GM18873 (cell line): ENCODE data around the gene HDAC10.

Source experiments
- ATAC-seq: cut with Tn5 transposase; IDR thresholded peaks from one replicate; pipeline ENCODE4 v1.9.1; 2021; ENCODE audit warnings: mild to moderate bottlenecking, moderate library complexity, moderate number of reproducible peaks; ENCODE audit not compliant: unreplicated experiment, low FRiP score

HDAC10 gene

DNA sequence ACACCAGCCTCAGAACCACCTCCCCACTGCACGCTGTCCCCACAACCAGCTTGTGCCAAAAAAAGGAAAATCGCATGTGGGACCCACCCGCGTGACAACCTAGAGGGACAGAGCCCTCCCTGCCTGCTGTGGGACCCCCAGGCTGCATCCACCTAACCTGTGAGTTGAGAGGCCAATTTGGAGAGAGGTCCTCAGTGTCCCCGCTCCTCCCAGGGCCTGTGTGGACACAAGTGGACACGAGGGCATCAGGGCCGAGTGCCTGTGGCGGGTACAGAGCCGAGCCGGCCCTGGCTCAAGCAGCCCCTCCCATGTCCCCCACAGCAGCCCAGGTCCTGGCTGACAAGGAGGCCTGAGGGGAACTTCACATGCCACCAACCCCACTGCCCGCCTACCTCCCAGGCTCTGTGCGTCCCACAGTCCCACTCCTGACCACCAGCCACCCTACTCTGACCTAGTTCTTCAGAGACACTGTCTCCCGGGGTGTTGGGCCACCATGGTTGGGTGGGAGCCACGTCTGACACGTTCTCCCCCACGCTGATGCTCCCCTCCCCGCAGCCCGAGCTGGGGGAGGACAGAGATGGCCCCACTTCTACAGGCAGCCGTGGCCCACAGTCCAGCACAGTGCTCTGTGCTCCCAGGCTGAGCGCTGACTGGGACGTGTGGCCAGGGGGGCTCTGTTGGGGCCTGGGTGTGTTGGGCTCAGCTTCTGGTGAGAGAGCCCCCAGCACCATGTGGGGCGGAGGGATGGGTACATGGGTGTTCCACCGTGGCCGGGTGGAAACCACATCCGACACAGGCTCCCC, 31.1 kb downstream of the HDAC10 start:
- ATAC-seq = no peak

GRCh38 chr22:50218996-50219727, 31.9 kb downstream of the HDAC10 start:
- no peak for ATAC-seq

- no peak for ATAC-seq
These were observed 32.7 kb downstream of the HDAC10 start for GRCh38 chr22:50218153-50218995.

DNA sequence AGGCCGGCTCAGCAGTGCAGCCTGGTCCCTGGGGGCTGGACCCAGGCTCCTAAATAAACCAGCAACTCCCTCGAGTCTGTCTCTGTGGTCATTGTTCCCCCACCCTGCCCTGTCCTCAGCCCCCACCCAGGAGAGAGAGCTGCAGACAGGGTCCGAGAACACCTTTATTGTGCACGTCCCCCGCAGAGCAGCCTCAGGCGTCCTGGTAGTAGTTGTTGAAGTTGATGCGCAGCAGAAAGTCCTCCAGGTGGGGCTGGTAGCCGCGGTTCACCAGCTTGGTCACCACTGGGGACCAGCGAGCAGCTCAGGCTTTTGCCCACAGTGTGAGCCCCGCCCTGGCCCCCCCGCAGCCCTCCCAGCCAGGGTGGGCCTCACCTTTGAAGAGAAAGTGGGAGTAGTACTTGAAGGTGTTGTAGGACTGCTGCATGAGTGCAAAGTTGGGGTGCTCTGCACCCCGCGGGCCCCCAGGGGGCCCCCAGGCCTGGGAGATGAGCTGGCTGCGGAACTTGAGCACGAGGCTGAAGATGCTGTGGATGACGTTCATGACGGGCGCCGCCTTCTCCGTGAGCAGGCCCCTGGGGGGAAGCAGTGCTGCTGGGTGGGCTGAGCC, 33.4 kb downstream of the HDAC10 start:
- ATAC-seq = no peak

DNA sequence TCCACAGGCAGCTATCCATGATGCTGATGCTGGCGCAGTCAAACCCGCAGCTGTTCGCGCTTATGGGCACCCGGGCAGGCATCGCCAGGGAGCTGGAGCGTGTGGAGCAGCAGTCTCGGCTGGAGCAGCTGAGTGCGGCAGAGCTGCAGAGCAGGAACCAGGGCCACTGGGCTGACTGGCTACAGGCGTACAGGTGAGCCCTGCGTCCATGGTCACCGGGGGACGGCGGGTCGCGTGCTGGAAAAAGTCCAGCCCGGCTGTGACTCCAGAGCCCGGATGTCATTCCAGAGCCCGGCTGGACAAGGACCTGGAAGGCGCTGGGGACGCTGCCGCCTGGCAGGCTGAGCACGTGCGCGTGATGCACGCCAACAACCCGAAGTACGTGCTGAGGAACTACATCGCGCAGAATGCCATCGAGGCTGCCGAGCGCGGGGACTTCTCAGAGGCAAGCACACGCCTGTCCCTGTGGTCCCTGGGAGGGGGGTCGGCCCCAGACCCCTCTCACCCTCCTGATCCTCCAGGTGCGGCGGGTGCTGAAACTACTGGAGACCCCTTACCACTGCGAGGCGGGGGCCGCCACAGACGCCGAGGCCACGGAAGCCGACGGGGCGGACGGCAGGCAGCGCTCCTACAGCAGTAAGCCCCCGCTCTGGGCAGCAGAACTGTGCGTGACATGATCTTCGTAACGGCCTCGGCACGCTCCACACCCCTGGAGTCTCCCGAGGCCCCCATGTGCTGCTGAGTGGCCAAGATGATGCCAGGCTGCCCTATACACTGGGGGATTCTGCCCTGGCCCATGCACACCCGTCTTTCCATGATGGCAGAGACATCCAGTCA, 34.2 kb downstream of the HDAC10 start:
- no peak for ATAC-seq

GRCh38 chr22:50216055-50216683, 34.9 kb downstream of the HDAC10 start:
- no peak for ATAC-seq

- no peak for ATAC-seq
These were observed 35.6 kb downstream of the HDAC10 start for GRCh38 chr22:50215297-50216054.

DNA sequence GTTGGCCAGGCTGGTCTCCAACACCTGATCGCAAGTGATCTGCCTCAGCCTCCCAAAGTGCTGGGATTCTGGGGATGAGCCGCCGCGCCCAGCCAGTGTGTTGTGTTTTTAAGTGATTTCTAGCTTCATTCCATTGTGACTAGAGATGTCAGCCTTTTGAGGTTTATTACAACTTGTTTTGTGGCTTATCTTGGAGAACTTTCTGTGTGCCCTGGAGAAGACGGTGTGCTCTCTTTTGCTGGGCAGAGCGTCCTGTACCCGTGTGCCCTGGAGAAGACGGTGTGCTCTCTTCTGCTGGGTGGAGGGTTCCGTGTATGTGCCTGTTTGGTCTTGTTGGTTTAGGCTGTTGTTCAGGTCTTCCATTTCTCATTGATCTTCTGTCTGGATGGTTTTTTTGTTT, 37.8 kb downstream of the HDAC10 start:
- ATAC-seq = no peak

GRCh38 chr22:50211147-50211546, 39.9 kb downstream of the HDAC10 start:
- ATAC-seq = no peak

DNA sequence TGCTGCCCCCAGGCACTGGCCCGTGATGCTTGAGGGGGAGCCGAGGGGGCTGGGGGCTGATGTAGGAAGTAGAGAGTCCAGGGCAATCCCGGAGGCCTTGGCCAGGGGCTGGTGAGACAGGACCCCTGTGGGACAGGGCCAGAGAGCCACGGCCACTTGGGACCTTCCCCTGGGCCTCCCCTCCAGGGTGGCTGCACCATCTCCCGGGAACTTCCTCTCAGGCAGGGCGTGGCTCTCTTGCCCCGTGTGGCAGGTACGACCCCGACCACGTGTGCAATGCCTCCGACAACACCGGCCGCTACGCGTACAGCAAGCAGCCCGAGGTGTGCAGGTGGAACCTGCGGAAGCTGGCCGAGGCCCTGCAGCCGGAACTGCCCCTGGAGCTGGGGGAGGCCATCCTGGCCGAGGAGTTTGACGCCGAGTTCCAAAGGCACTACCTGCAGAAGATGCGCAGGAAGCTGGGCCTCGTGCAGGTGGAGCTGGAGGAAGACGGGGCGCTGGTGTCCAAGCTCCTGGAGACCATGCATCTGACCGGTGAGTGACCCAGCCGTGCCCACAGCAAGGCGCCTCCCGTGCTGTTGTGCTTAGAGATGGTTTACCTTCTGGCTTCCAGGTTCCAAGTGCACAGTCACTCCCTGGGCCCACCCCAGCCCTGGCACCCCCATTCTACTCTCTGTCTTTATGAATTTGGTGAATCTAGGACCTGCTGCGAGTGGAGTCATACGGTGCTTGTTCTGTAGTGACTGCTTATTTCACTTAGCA, 40.5 kb downstream of the HDAC10 start:
- ATAC-seq = no peak

DNA sequence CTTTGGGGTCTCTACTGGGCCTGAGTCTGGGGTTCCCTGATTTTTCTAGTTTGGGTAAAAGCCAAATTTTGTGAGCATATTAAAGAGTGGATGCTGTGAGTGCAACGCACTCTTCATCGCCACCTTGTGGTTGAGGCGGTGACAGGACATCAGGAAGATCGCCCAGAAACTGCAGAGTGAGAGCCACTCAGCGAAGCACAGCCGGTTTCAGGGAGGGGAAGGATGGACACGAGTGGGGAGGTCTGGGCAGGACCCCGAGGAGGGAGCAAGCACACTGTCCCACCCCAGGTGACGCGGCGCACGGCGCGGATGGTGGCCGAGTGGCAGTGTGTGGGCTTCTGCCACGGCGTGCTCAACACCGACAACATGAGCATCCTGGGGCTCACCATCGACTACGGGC, 41.2 kb downstream of the HDAC10 start:
- ATAC-seq = no peak

GRCh38 chr22:50208939-50209892, 41.8 kb downstream of the HDAC10 start:
- no peak for ATAC-seq

DNA sequence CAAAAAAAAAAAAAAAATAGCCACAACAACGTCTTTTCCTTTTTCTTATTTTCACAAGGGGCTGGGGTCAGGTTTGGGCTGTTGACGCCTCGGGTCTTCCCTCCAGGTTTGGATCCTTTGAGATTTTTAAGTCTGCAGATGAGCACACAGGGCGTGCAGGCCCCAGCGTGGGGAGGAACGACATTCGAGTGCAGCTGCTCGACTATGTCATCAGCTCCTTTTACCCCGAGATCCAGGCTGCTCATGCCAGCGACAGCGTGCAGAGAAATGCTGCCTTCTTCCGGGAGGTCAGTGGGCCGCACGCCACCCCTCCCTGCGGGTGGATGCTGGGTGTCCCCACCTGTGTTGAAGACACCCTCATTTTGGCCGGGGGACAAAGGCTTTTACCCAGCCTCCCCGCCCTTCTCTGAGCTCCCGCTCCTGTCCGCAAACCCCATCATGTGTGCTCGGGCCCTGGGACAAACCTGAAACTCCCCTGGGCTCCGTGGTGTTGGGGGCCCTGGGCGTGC, 42.6 kb downstream of the HDAC10 start:
- no peak for ATAC-seq

DNA sequence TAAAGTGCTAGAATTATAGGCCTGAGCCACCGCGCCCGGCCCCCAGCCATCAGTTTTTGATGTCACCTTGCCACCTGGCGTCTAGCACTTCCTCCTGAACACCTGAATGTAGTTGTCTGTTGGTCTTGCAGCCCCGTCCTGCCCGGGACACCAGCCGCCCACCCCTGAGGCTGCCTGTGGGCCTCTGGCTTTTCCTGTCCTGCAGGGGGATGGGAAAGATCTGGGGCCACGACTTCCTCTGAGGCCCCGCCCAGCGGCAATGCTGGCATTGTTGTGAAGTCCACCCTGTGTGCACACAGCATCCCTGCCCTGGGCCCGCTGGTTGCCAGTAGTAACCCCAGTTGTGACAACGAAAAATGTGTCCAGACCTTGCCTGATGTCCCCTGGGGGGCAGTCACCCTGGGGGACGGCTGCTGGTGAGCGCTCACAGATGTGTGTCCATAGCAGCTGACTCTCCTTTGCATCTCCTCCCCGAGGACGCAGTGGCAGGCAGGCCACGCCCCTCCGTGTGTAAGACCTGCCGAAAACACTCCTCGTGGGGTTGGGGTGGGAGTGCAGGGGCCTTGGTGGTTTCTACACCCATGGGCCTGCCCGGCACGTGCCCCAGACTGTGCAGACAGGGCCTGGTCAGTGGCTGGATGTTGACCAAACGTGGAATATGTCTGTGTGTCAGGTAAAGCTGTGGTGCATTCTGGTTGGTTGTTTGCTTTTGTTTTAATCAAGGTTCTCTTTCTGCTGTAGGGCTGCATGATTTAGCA, 43.5 kb downstream of the HDAC10 start:
- ATAC-seq = no peak

DNA sequence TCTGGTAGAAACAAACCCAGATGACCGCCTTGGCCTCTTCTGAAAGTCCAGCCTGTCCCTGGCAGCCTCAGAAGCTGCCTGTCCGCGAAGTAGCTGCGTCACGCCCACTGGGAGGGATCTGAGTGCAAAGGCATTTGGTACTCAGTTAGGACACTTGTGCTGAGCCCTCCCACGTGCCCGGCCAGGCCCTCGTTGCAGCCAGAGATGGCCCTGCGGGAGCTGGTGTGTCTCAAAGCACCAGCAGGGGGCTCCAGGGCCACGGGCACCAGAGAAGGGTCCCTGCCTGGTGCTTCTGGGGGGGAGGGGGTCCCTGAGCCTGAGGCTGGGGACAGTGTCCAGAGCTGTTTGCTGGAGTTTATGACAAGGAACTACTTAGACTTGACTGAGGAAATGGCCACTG, 44.5 kb downstream of the HDAC10 start:
- no peak for ATAC-seq
